A204.1 (cell line): ENCODE measurements around the gene MYO18B.
"Not testable (repeated sequence)": the region's sequence is repeated elsewhere in the genome, so short reads cannot be mapped to it uniquely, and the experiment has no call there.

Experiments used
- FAIRE-seq: peaks from 2 replicates; lab custom pipeline; 2012; peaks lifted over from hg19 to GRCh38; lab: Jason Lieb, UNC

MYO18B gene

DNA sequence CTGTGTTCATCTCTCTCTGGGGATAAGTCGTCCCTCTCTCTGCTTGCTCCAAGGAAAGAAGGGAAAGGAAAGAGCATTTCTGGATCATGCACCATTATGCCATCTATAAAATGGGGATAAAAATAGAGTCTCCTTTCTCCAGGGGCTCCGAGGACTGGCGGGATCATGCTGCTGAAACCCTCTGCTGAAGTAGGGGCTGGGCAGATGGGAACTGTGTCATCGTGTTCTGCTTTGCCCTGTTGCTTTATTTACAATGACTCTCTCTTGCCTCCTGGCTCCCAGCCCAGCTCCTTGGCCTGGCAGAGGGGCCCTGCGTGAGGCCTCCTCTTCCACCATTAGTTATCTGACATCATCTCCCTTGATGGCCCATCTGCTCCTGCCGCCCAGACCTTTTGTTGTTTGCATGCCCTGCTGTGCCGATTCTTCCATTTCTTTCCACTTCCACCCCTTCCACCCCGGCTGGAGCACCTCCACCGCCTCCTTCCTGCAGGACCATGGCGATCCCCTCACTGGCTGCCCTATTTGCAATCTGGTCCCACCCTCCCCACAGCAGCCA lies 200.9 kb downstream of the MYO18B start:
- no peak for FAIRE-seq

DNA sequence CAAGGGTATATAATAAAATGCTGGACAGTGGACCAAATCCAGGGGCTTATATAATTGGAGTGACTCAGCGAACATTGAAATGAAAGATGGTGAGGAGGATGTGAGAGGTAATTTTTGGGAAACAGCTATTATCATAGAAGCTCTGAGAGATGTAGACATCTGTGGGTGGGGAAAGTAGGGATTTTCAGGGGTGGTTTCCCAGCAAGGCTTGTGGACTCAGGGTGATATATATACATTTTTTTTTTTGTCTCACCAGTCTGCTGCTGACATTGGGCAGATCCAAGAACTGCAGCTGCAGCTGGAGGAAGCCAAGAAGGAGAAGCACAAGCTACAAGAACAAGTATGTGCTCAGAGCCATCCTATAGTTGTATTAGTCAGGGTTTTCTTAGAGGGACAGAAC lies 208.1 kb downstream of the MYO18B start:
- FAIRE-seq = no peak

DNA sequence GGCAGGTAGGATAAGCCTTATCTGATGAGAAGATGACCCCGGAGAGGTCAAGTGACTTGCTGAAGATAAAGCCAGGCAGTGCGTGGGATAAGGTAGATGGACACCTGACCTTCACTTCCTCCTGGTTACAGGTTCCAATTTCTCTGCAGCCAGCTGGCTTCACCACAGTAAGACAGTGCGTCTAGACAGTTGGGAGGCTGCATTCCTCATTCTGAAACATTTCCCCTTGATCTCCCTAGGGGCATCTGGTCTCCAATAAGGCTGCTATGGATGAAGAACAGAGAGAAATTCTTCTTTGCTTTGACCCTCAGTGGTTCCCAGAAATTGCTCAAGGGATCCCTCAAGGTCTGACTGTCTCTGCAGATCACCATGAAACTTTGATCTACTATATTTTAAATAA lies 211.3 kb downstream of the MYO18B start:
- FAIRE-seq = no peak

DNA sequence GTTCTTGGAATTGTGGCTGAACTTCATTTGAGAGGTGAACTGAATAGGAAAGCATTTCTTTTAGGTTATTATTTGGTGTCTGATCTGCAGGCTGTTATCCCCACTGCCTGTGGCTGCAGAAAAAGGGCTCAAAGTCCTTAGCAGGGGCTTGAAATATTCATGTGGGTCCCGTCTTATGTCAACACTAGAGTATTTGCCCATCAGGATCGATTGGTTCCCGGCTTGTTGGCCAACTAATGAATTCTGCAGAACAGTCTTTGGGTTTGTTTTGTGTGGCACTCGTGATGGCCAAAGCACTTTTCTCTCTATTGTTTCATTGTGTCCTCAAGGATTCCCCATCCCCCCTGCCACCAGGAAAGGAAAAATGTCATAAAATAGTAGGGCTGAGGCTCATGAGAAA lies 211.9 kb downstream of the MYO18B start:
- FAIRE-seq = no peak

DNA sequence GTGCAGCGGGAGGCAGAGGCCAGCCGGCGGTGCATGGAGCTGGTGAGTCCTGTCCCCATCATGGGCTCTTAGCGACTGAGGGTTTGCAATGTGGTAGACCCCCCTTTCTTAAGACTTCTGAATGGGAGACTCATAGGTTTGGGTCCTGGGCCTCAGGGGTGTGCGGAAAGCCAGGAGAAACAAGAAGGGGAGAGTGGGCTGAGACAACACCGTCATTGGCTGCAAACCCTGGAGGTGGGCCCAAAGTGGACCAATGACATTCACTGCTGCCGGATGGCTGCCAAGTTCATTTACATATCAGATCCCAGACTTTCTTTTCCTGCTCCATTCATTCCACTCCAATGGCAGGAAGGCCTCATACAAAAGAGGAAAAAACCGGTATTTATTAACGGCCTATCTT lies 213.3 kb downstream of the MYO18B start:
- no peak for FAIRE-seq

DNA sequence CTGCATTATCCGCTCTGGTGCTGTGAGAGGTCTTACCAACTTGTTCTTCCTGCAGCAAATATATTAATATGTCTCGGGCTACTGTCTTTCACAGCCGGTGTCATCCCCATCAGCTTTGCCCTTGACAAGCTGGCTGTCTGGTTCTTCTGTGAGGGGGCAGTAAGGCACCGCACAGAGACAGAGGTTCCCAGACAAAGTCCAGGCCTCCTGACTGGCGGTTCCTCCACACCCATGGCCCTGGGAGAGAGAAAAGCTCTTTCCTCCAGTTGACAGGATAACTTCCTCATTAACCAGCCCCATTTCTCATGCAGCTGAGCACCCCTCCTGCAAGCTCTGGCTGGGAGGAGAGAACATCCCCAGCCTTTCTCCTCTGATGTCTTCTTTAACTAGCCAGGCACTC lies 214.8 kb downstream of the MYO18B start:
- FAIRE-seq = no peak

DNA sequence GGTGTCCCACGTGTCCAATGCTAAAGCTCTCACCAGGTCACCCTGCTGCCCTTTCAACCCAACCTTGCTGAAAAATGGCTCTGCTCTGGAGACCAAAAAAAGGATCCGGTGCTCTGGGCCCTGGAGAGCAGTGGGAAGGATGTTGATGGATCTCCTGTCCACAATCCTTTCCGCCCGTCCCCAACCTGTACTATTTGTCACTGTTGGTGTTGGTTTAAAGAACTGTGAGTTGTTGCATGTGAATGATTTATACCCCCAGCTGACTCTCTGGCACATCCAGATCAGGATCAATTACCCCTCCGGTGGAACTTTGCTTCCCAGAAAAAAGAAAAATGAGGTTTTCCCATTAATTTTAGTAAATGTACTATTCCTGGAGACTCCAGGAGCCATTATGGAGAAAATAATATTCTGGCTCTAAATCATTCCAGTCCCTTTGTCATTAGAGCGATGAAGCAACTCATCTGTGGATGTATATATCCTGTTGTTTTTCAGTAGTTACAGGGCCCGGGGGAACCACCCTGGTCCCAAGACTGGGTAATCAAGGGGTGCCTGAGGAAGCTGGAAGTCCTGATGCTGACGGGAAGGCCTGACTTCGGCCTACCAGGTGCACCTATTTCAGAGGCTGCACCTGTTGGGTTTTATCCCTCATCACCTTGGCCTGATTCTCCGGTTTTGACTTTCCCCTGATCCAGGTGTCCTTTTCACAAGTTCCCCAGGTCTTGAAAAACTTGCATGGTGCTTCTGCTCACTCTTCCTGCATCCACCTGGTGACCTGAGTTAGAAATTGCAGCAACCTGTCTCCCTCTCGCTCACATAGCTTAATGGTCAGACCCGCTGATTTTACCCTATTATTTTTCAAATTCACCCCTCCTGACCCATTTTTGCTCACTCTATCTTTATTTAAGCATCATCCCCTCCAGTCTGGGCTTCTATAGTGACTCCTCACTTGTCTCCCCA lies 218.1 kb downstream of the MYO18B start:
- FAIRE-seq = no peak

DNA sequence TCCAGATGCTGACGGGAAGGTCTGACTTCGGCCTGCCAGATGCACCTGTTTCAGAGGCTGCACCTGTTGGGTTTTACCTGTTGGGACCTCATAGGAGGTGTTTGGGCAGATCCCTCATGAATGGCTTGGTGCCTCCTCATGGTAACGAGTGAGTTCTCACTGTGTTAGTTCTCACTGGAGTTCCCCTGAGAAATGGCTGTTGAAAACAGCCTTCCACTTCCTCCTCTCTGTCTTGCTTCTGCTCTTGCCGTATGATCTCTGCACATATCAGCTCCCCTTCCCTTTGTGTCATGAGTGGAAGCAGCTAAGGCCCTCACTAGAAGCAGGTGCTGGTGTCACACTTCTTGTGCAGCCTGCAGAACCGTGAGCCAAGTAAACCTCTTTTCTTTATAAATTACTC lies 219.7 kb downstream of the MYO18B start:
- no peak for FAIRE-seq

DNA sequence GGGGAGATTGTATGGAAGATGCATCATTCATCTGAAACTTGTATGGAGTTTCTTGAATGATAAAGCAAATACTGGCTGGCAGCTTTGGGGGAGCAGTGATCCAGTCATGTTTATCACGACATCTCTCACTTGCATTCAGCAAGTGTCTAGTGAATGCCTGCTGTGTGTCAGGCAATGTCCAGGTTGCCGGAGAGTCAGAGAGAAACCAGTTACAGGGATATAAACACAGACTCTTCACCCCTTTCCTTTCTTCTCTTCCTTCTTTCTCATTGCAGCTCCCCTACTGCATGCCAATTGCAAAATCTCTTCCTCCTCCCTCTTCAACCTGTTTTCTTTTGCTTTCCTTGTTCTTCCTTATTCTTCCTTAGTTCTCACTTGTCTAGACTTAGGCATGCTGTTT lies 220.7 kb downstream of the MYO18B start:
- FAIRE-seq = no peak

DNA sequence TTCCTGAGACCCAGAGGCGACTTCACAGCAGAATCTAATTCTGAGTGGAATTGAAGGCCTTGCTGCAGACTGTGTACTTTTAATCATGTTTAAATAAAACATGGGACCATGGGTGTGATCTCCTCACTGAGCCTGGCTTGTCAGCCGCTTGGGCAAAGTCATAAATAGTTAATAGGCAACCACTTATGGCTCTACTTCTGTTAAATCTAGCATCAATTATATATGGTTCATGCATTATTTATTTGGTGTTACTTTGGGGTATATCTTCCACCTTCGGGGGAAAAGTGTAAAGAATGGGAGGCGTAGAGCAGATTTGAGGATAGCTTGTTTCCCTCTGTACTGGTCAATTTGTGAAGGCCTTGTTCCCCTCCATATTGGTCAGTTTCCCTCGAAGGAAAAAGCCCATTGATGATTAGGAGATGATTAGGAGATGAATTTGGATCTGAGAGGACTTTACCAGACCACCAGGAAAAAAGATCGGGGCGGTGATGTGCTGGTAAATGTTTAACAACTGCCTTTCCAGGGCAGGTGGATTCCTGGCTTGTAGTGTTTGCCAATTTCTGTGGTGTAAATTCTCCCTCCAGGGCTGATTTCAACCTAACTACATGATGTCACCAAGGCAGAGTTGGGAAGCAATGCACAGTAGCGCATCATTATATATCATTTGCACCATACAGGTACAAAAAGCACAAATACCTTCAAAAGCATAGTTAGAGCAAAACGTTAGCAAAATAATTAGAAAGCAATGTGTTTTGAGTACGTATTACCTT lies 223.2 kb downstream of the MYO18B start:
- no peak for FAIRE-seq

DNA sequence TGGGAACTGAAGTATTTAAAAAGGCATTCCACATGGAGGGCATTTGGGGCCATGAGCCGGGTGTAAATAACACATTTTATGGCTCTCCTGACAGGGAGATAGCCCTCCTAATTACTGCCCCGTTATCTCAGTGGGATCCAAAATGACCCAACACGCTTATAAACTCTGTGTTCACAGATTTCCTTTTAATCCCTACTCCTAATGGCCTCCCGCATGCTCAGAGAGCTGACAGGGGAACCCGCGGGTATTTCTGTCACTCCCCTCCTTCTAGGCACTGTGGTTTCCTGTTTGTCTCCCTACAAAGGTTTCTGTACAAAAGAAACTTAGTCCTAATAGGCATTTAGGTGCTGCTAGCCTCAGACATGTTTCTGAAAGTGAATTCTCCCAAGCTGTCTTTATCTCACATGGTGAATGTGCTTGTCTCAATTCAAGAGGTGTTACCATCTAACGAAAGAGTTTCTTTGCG lies 224.5 kb downstream of the MYO18B start:
- FAIRE-seq = no peak

DNA sequence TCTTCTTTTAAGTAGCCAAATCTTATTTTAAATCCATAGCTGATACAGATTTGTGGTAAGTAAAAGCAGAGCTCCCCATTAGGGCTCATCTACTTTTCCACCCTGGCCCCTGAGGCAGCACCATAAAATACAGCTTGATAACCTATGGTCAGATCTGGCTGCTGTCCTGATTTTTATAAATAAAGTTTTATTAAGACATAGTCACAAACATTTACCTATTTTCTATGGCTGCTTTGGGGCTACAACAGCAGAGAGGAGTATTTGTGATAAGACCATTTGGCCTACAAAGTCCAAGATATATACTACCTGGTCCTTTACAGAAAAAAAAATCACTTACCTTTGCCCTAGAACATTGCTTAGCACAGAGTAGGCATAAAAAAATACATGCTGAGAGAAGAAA lies 227.3 kb downstream of the MYO18B start:
- FAIRE-seq = no peak

DNA sequence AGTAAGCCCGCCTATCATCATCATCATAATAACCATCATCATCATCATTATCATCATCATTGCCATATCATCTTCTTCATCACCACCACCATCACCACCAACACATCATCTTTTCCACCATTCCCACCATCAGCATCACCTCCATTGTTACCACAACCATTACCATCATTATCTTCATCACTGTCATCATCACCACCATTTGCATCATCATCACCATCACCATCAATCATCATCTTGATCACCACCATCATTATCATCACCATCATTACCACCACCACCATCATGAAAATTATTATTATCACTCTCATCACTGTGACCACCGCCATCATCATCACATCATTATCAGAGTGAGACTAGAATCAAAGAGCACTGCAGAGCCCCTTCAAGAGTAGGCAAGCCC lies 227.9 kb downstream of the MYO18B start:
- FAIRE-seq = no peak

DNA sequence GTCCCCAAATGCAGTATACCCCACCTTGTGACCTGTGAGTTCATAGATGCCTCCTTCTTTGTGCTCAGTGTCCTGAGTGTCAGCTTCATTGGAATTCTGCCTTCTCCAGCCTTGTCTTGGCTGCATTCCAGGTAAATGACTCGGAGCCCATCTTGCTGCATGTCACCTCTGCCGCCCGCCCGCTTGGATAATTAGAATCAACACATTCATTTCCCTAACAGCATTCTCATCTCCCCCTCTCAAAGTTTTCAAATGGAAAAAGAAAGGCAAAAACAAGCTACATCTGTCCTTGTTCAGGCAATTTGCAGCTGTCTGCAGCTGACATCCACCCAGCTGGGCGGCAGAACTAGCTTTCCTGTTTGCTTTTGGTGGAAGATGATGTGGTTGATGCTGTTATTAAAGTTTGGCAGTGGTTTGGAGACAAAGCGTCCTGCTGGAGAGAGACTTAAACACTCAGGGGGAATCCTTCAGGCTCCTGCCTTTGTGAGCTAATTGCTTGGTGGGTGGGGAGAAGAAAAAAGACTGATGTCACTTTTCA lies 228.5 kb downstream of the MYO18B start:
- no peak for FAIRE-seq

DNA sequence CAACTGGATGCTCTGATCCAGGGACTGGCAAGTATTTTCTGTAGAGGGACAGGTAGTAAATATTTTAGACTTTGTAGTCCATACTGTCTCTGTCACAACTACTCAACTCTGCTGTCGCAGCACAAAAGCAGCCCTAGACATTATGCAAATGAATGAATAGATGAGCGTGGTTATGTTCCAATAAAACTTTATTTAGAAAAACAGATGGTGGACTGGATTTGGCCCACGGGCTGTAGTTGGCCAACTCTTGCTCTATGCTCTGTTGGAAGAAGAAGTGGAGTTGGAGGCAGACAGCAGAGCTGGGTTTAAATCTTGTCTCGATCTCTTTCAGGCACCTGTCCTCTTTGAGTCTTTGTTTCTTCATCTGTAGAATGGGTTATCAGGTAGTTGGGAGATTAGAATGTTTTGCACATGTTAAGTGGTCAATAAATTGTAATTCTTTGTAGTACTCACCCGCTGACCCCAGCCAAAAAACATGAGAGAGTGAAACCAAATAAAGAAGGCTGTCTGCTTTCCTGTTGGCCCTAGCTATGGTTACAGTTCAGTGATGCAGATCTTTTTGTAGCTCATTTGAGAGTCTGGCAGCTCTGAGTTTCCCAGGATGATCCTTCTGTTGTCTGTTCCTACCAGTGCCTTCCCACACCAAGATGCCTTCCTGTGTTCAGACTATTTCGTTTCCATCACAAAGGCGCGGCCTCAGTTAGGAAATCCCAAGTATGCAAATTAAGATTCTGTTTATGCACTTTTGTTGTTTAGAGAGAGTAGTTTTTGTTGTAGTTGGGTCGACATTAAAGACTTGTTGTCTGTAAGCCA lies 229.2 kb downstream of the MYO18B start:
- no peak for FAIRE-seq

DNA sequence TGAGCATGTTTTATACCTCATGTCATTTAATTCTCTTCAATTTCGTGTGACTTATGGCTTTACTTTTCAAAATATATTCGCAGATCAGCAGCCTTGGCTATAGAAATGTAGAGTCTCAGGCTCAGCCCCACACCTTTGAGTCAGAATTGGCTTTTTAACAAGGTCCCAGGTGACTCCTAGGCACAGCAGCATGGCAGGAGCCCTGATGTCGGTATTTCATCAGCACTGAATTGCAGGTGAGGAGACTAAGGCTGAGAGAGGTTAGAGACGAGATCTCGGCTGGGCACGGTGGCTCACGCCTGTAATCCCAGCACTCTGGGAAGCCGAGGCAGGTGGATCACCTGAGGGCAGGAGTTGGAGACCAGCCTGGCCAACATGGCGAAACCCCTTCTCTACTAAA lies 230.4 kb downstream of the MYO18B start:
- no peak for FAIRE-seq

DNA sequence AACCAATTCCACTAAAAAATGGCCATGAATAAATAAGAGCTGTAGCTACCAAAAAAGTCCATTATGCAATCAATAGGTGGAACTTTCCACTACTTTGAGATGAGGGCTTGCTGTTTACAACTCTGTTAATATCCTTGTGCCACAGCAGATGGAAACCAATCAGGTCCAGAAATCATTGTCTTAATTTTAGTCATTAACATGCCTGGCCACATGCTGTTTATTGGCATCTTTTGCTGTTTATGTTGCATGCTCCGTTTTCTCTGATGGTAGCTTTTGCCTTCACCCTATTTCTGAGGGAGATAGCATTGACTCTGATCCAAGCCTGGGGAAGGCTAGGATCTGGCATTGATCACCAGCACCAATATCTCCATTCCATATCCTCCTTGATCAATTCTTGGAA lies 234.4 kb downstream of the MYO18B start:
- FAIRE-seq = no peak

DNA sequence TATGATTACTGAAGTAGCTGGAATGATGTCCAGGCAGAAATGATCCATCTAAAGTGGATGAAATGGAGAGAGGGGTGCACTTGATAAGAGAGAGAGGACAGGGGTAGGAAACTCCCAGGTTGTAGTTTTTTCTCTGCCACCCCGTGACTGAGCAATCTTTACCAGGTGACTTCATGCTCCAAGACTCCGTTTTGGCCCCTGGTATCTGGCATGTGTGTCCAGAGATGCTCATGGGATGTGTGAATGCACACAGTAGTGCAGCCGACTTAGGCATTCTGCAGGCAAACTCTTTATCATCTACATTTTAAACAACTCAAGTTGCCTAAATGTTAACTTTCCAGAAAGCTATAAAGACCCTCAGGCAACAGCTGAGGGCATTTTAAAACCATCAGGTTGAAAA lies 238.0 kb downstream of the MYO18B start:
- no peak for FAIRE-seq

DNA sequence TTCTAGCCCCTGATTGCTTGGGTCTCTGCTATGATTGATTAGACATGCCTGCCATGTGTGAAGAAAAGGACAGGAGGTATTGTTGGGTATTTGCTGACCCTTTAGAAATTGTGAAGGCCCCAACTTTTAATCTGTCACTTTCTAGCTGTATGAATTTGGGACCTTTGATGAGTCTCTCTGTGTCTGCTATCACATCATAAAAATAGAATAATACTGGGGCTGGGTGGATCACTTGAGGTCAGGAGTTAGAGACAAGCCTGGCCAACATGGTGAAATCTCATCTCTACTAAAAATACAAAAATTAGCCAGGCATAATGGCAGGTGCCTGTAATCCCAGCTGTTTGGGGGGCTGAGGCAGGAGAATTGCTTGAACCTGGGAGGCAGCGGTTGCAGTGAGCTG lies 242.9 kb downstream of the MYO18B start:
- FAIRE-seq = not testable (repeated sequence)

DNA sequence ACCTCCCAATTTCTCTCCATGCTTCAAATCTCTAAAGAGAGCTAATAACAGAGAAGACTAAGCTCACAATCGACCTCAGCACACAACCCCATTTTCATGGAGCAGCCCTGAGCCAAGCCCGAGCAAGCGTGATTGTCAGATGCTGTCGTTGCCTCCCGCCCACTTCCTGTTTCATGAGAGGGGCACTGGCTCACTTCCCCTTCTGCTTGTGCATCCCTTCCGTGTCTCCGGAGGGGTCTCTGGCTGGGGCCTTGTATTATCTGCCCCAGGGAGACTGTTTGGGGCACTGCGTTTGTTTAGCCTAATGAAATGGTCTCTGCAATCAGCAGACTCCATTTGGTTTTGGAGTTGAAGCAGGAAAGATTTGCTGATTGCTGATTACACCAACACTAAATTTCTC lies 246.0 kb downstream of the MYO18B start:
- no peak for FAIRE-seq

DNA sequence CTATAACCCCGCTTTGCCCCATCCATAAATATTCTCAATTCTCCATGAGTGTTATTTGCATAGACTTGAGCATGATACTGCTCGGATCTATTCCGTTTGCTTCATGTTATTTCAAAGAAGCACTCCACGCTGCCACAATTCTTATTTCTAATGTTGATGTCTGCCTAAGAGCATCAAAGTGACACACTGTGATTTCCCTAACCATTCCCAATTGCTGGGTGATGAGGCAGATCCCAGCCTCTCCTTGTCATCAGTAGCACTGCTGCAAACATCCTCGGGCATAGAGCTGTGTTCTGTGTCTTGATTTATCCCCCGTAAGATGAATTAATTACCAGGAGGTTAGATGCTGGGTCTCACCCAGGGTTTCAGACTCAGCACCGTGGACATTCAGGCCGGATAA lies 249.0 kb downstream of the MYO18B start:
- no peak for FAIRE-seq

DNA sequence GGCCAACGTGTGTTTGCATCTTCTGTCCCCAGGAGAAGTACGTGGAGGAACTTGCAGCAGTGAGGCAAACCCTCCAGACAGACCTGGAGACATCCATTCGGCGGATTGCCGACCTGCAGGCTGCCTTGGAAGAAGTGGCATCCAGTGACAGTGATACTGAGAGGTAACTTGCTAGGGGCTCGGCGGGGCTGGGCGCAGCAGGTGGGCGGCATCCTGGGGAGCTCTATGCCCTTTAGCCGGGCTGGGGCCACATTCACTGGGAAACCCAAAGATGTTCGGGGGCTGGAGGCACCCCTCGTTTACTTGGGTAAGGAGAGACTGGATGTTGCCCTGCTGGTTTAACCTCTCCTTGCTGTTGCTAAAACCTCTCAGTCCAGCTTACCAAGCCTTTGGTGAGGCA lies 250.3 kb downstream of the MYO18B start:
- no peak for FAIRE-seq
